Pancreas (tissue), 10 donors: ENCODE measurements around the gene MNAT1. TPM values are rescaled to one million over a fixed set of nuclear protein-coding genes. Genes with fewer than 3 reads are reported as not detected.

Experiments used
- ATAC-seq, 4 donors: fragments of 200-7000 bp; cut with Tn5 transposase; one replicate each; pipeline versions ENCODE4 v1.8.0 to v1.9.1; 2020; ENCODE audit warnings: mild to moderate bottlenecking in 4 of 4, moderate library complexity in 4 of 4
- DNase-seq, 6 donors: peaks; one replicate each; pipeline ENCODE4 v3.0.0-alpha.2; 2020
- FAIRE-seq: peaks from 2 replicates; lab custom pipeline; 2012; peaks lifted over from hg19 to GRCh38; lab: Jason Lieb, UNC
- H3K27ac ChIP-seq, 4 donors: fragments of 200-600 bp; sonication (generic); 1 replicate in 3 of 4; 2 replicates in 1 of 4; pipeline versions ENCODE4 v1.5.0 to v1.8.0; 2020
- H3K27me3 ChIP-seq, 4 donors: fragments of 200-600 bp; one replicate each; pipeline ENCODE4 v1.8.0; 2021
- H3K36me3 ChIP-seq, 3 donors: fragments of 200-600 bp; sonication (generic) in 1 of 3; one replicate each; pipeline versions ENCODE4 v1.5.0 to v1.8.0; 2020 to 2021
- H3K4me1 ChIP-seq, 3 donors: fragments of 200-600 bp; one replicate each; pipeline ENCODE4 v1.8.0; 2021
- H3K4me3 ChIP-seq, 4 donors: fragments of 200-600 bp; sonication (generic) in 2 of 4; one replicate each; pipeline versions ENCODE4 v1.5.0 to v1.8.0; 2020 to 2021
- H3K9me3 ChIP-seq, 4 donors: fragments of 200-600 bp; one replicate each; pipeline ENCODE4 v1.8.0; 2021
- CTCF ChIP-seq, 4 donors: fragments of 200-600 bp; sonication (generic) in 3 of 4; IDR thresholded peaks; one replicate each; pipeline versions ENCODE4 v1.5.0 to v1.8.0; 2021; ENCODE audit warnings: antibody characterized with exemption in 4 of 4
- WGBS, 2 donors: extraction: QIAGEN DNeasy Blood & Tissue Kit; methylation state at CpG; one replicate each; pipeline ENCODE4 v1.1.7; 2013; 5-methylcytosine and 5-hydroxymethylcytosine counted together
- intact Hi-C, 3 donors: fragments of 100-400 bp; cut with DNase I; formaldehyde crosslinking; loops; one replicate each; pipeline versions ENCODE4 v1.11.1 to v1.14.2; 2022
- polyA plus RNA-seq, 2 donors: library from polyadenylated mRNA; stranded (reverse); fragments of 200-250 nt; gene quantifications; one replicate each; pipeline ENCODE4 v1.2.3, GENCODE V29; 2013
- total RNA-seq, 6 donors: library from RNA; stranded (reverse); fragmentation: NEBNext Ultra II Directional in 4 of 6; extraction: Animal tissue kit (Norgen Biotek cat#: 25700) in 4 of 6; gene quantifications; one replicate each; pipeline versions ENCODE4 v1.2.1 to v1.2.4, GENCODE V29; 2021 to 2023
- donor health status: healthy with polysubstance abuse.
- donor health status: DM: no; HTN: no; CAD: no; lungs with moderate emphysema.
- donor health status: DM: no; HTN: no; CAD: no.
- donor health status: control.
- donor health status: control.
- donor health status: Bipolar disorder and iron deficiency.
- donor health status: DM: yes; HTN: yes; CAD: no.
- donor health status: DM: no; HTN: no; CAD: no.
- donor health status: DM: no; HTN: no; CAD: no.
- donor health status: DM: yes; HTN: yes; CAD: no.

Gene MNAT1
- total and polyA plus RNA-seq, 8 donors: 6.9 to 15.6 (median 12.2) TPM

- Histone ChIP-seq H3K36me3 (peaks cover 0 to 6% (median 0%) of the 10 kb centered on the region in 3 donors), H3K9me3 (no peaks in the 10 kb centered on the region), H3K4me3 (no peak overlapping the region), H3K4me1 (no peaks in the 10 kb centered on the region), H3K27me3 (no peaks in the 10 kb centered on the region), H3K27ac (no peak overlapping the region)
- ATAC-seq (no peak), FAIRE-seq (no peak), DNase-seq (no peak)
- TF ChIP-seq CTCF (IDR thresholded peaks at IDR 0.05): no peak
- WGBS, 2 donors: 94% methylated on average over 2 of the region's 2 CpGs
- intact Hi-C loops: no loop called here
Observed at GRCh38 chr14:60807247-60807646, 72.7 kb downstream of the MNAT1 start.

- no peak for TF ChIP-seq CTCF (IDR thresholded peaks at IDR 0.05)
- 94 to 95% methylated on average over 3 of the region's 3 CpGs for WGBS, 2 donors
- H3K36me3 ChIP-seq: peaks cover 0 to 13% (median 0%) of the 10 kb centered on the region in 3 donors
- H3K4me1 ChIP-seq: no peaks in the 10 kb centered on the region
- ATAC-seq: no peak
- H3K27ac ChIP-seq: no peak overlapping the region
- no peaks in the 10 kb centered on the region for H3K9me3 ChIP-seq
- intact Hi-C loops: no loop called here
- no peak for FAIRE-seq
- H3K4me3 ChIP-seq: no peak overlapping the region
- no peak for DNase-seq
- H3K27me3 ChIP-seq: no peaks in the 10 kb centered on the region
Observed at GRCh38 chr14:60807971-60808370, 73.4 kb downstream of the MNAT1 start.

- intact Hi-C loops: no loop called here
- peak in 1 of 6 donors; percentile 38 for DNase-seq
- H3K4me1 ChIP-seq: no peaks in the 10 kb centered on the region
- H3K9me3 ChIP-seq: no peaks in the 10 kb centered on the region
- no peak overlapping the region for H3K27ac ChIP-seq
- no peak for TF ChIP-seq CTCF (IDR thresholded peaks at IDR 0.05)
- H3K36me3 ChIP-seq: peaks cover 0 to 13% (median 0%) of the 10 kb centered on the region in 3 donors
- 96 to 99% methylated on average over 7 of the region's 7 CpGs for WGBS, 2 donors
- no peaks in the 10 kb centered on the region for H3K27me3 ChIP-seq
- no peak for ATAC-seq
- no peak for FAIRE-seq
- no peak overlapping the region for H3K4me3 ChIP-seq
Observed at GRCh38 chr14:60812987-60813386, 78.4 kb downstream of the MNAT1 start.

GRCh38 chr14:60815371-60815770, 80.8 kb downstream of the MNAT1 start:
- no peak for FAIRE-seq

More at GRCh38 chr14:60815371-60815770, 80.8 kb downstream of the MNAT1 start:
- Histone ChIP-seq H3K27me3 (no peaks in the 10 kb centered on the region), H3K4me3 (no peak overlapping the region), H3K4me1 (no peaks in the 10 kb centered on the region), H3K9me3 (no peaks in the 10 kb centered on the region), H3K36me3 (peaks cover 0 to 13% (median 0%) of the 10 kb centered on the region in 3 donors), H3K27ac (no peak overlapping the region)
- TF ChIP-seq CTCF (IDR thresholded peaks at IDR 0.05): no peak
- DNase-seq (no peak), ATAC-seq (no peak)
- intact Hi-C loops: no loop called here
- WGBS, 2 donors: 94 to 97% methylated on average over 4 of the region's 4 CpGs
